Ectodermal cell (in vitro differentiated cells): Measurements from ENCODE around the gene RABGAP1.

Experiments used
- H3K27ac ChIP-seq: 2 replicates; pipeline ENCODE4 v1.7.0; 2013; ENCODE audit warnings: mild to moderate bottlenecking, low read depth, low read length; ENCODE audit not compliant: insufficient read depth, poor library complexity, severe bottlenecking
- H3K27me3 ChIP-seq: 2 replicates; pipeline ENCODE4 v1.7.0; 2013; ENCODE audit warnings: mild to moderate bottlenecking, low read length; ENCODE audit not compliant: insufficient read depth, control insufficient read depth, poor library complexity, severe bottlenecking
- H3K36me3 ChIP-seq: one replicate; pipeline ENCODE4 v1.7.0; 2013; ENCODE audit warnings: low read length; ENCODE audit not compliant: control insufficient read depth, insufficient read depth
- H3K4me1 ChIP-seq: one replicate; pipeline ENCODE4 v1.7.0; 2013; ENCODE audit warnings: low read length; ENCODE audit not compliant: control insufficient read depth, insufficient read depth
- H3K4me3 ChIP-seq: 2 replicates; pipeline ENCODE4 v1.7.0; 2013; ENCODE audit warnings: low read depth, low read length, control low read depth; ENCODE audit not compliant: insufficient read depth
- H3K9me3 ChIP-seq: 2 replicates; pipeline ENCODE4 v1.7.0; 2013; ENCODE audit warnings: mild to moderate bottlenecking, low read length, moderate library complexity; ENCODE audit not compliant: control insufficient read depth
- WGBS, 2 experiments: methylation state at CpG; one replicate each; pipeline ENCODE4 v1.1.7; 2013; ENCODE audit warnings: missing lambda C conversion rate in 2 of 2; 5-methylcytosine and 5-hydroxymethylcytosine counted together

The RABGAP1 gene

GRCh38 chr9:123028973-123029372, 88.2 kb downstream of the RABGAP1 start:
- Histone ChIP-seq H3K27ac (no peak overlapping the region), H3K4me1 (peaks cover 6% of the 10 kb centered on the region), H3K36me3 (no peaks in the 10 kb centered on the region), H3K9me3 (no peaks in the 10 kb centered on the region), H3K4me3 (no peak overlapping the region), H3K27me3 (no peaks in the 10 kb centered on the region)
- 94 to 98% methylated on average over 2 to 3 of the region's 3 CpGs for WGBS, 2 experiments

GRCh38 chr9:123031963-123032362, 91.1 kb downstream of the RABGAP1 start:
- Histone ChIP-seq H3K27me3 (no peaks in the 10 kb centered on the region), H3K9me3 (no peaks in the 10 kb centered on the region), H3K4me1 (peaks cover 6% of the 10 kb centered on the region), H3K36me3 (no peaks in the 10 kb centered on the region), H3K4me3 (no peak overlapping the region), H3K27ac (no peak overlapping the region)
- 96 to 100% methylated on average over 1 of the region's 1 CpG for WGBS, 2 experiments

DNA sequence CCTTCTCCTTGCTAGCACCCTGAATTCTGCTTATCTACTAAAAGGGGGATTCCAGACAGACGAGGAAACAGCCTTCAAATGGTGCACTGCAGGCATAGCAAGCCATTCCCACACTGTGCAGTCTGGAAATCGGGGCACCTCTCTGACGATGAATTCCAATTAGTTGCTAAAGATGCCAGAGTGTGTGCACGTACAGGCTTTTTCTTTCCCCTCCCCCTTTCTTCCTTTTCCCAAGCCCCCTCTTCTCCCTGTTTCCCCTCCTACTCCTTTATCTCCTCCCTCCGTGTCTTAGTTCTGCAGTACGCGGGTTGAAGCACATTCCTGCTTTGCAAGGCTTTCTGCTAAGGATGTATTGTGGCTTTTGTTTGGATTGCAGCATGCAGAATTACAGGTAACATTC, 92.5 kb downstream of the RABGAP1 start, which contains the start of gene GPR21:
TSS of gene GPR21 (plus strand) at position 316 of the 400 bp plus-strand sequence. CDS start 900 bp downstream, outside the sequence.
- no peaks in the 10 kb centered on the region for H3K36me3 ChIP-seq
- no peak within 1 kb of the TSS for H3K27ac ChIP-seq
- 44 to 47% methylated on average over 7 of the region's 7 CpGs for WGBS, 2 experiments

GRCh38 chr9:123033864-123034601, 93.2 kb downstream of the RABGAP1 start:
- Histone ChIP-seq H3K4me3 (no peak overlapping the region), H3K9me3 (no peaks in the 10 kb centered on the region), H3K27me3 (no peaks in the 10 kb centered on the region), H3K36me3 (no peaks in the 10 kb centered on the region), H3K4me1 (peaks cover 6% of the 10 kb centered on the region), H3K27ac (no peak overlapping the region)
- WGBS, 2 experiments: 94 to 95% methylated on average over 8 of the region's 8 CpGs

More for the DNA sequence above, 92.5 kb downstream of the RABGAP1 start, which contains the start of gene GPR21:
- Histone ChIP-seq H3K4me3 (no peak within 1 kb of the TSS), H3K9me3 (no peaks in the 10 kb centered on the region), H3K4me1 (peaks cover 6% of the 10 kb centered on the region), H3K27me3 (no peaks in the 10 kb centered on the region)

- Histone ChIP-seq H3K4me1 (peaks cover 6% of the 10 kb centered on the region), H3K4me3 (no peak overlapping the region), H3K27me3 (no peaks in the 10 kb centered on the region), H3K9me3 (no peaks in the 10 kb centered on the region), H3K36me3 (no peaks in the 10 kb centered on the region), H3K27ac (no peak overlapping the region)
- 94% methylated on average over 13 of the region's 13 CpGs for WGBS, 2 experiments
Measured at GRCh38 chr9:123034881-123035510, 94.2 kb downstream of the RABGAP1 start.

- H3K27me3 ChIP-seq: no peaks in the 10 kb centered on the region
- H3K4me3 ChIP-seq: no peak overlapping the region
- H3K27ac ChIP-seq: no peak overlapping the region
- H3K4me1 ChIP-seq: peaks cover 6% of the 10 kb centered on the region
- WGBS, 2 experiments: 91 to 100% methylated on average over 1 of the region's 2 CpGs
- no peaks in the 10 kb centered on the region for H3K9me3 ChIP-seq
- H3K36me3 ChIP-seq: peaks cover 3% of the 10 kb centered on the region
Measured at GRCh38 chr9:123035791-123036190, 95.0 kb downstream of the RABGAP1 start.

- 95 to 96% methylated on average over 3 of the region's 3 CpGs for WGBS, 2 experiments
- Histone ChIP-seq H3K27me3 (no peaks in the 10 kb centered on the region), H3K27ac (no peak overlapping the region)
Measured at GRCh38 chr9:123036893-123037545, 96.2 kb downstream of the RABGAP1 start.

DNA sequence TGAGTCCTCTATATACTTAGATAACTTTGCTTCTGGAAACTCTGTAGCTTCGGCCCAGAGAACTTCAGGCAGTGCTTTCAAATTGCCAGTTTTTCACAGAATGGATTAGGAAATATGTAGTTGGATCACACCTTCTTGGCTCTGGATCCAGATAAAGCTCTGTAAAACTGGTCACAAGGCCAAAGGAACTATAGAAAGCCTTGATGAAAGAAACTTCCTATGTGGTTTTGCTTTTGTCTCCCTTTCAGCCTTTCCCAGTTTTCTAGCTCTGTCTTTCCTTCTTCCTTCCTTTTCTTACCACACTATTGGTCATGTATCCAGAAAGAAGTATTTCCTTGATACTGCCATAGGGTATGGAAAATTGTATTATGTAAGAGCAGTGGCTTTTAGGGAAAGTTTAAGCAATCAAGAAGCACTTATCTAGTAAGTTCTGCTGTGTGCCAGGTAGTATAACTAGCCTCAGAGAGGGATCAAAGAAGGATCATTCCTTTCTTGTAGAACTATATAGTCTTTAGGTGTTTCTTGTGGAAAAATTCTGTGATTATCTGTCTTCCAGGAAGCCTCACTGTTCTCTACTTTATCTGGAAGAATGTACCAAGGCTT, 98.9 kb downstream of the RABGAP1 start:
- Histone ChIP-seq H3K9me3 (no peaks in the 10 kb centered on the region), H3K36me3 (peaks cover 3% of the 10 kb centered on the region)
- 91 to 94% methylated on average over 1 of the region's 1 CpG for WGBS, 2 experiments

More at GRCh38 chr9:123036893-123037545, 96.2 kb downstream of the RABGAP1 start:
- Histone ChIP-seq H3K4me3 (no peak overlapping the region), H3K4me1 (peaks cover 6% of the 10 kb centered on the region), H3K9me3 (no peaks in the 10 kb centered on the region), H3K36me3 (peaks cover 3% of the 10 kb centered on the region)

GRCh38 chr9:123040801-123041200, 100.0 kb downstream of the RABGAP1 start:
- WGBS, 2 experiments: 100% methylated on average over 1 of the region's 1 CpG
- no peaks in the 10 kb centered on the region for H3K9me3 ChIP-seq
- H3K4me3 ChIP-seq: no peak overlapping the region
- no peaks in the 10 kb centered on the region for H3K4me1 ChIP-seq
- no peak overlapping the region for H3K27ac ChIP-seq
- H3K27me3 ChIP-seq: no peaks in the 10 kb centered on the region
- peaks cover 3% of the 10 kb centered on the region for H3K36me3 ChIP-seq

More for the DNA sequence above, 98.9 kb downstream of the RABGAP1 start:
- H3K4me1 ChIP-seq: no peaks in the 10 kb centered on the region
- no peak overlapping the region for H3K27ac ChIP-seq
- H3K4me3 ChIP-seq: no peak overlapping the region
- H3K27me3 ChIP-seq: no peaks in the 10 kb centered on the region

GRCh38 chr9:123041489-123041888, 100.7 kb downstream of the RABGAP1 start:
- 94% methylated on average over 2 of the region's 2 CpGs for WGBS, 2 experiments
- Histone ChIP-seq H3K27me3 (no peaks in the 10 kb centered on the region), H3K36me3 (peaks cover 3% of the 10 kb centered on the region), H3K4me1 (no peaks in the 10 kb centered on the region), H3K4me3 (no peak overlapping the region), H3K9me3 (no peaks in the 10 kb centered on the region), H3K27ac (no peak overlapping the region)
